Measurements from ENCODE around the gene HSD17B3.

DNA sequence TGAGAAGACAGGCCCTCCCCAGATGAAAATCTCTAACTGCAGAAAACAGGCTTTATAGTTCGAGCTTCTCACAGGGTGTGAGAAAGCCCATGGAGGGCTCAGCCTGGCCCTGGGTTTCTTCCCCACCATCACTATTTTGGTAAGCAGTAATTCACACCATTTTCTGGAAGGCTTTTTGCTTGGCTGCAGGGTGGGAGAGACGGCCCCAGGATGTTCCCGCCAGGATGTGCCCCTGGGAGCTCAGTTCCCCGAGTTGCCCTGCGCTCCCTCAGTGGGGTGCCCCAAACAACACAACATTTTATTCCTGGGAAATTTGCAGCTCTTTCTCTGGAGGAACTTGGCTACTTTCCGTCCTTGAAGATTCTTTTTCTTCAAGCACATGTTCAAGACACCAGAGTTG, 100.8 kb downstream of the HSD17B3 start:
- TF ChIP-seq, protein P1, sequence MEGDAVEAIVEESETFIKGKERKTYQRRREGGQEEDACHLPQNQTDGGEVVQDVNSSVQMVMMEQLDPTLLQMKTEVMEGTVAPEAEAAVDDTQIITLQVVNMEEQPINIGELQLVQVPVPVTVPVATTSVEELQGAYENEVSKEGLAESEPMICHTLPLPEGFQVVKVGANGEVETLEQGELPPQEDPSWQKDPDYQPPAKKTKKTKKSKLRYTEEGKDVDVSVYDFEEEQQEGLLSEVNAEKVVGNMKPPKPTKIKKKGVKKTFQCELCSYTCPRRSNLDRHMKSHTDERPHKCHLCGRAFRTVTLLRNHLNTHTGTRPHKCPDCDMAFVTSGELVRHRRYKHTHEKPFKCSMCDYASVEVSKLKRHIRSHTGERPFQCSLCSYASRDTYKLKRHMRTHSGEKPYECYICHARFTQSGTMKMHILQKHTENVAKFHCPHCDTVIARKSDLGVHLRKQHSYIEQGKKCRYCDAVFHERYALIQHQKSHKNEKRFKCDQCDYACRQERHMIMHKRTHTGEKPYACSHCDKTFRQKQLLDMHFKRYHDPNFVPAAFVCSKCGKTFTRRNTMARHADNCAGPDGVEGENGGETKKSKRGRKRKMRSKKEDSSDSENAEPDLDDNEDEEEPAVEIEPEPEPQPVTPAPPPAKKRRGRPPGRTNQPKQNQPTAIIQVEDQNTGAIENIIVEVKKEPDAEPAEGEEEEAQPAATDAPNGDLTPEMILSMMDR (IDR thresholded peaks at IDR 0.05), result no peak
- TF ChIP-seq EZH2 (IDR thresholded peaks at IDR 0.05), result no peak
